ENCODE results near the gene RPS4Y1. TPM values are rescaled to one million over a fixed set of nuclear protein-coding genes. Genes with fewer than 3 reads are reported as not detected.

The RPS4Y1 gene
- total RNA-seq, 1 donor from 2014 or later = not detected

DNA sequence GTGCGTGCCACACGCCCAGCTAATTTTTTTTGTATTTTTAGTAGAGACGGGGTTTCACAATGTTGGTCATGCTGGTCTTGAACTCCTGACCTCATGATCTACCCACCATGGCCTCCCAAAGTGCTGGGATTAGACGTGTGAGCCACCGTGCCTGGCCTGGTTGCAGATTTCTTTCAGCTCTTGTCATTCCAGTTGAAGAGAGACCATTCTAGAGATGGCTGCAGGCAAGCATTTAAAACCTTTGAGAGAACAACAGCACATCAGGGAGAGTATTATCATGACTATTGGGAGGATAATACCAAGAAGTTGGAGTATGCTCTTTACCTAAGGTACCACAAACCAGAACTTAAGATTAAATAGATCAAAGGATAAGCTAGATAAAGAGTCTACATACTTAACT, 12.9 kb upstream of the RPS4Y1 start:
- no peaks in the 10 kb centered on the region for H3K27me3 ChIP-seq
- no peaks in the 10 kb centered on the region for H3K4me1 ChIP-seq
- no peaks in the 10 kb centered on the region for H3K9me3 ChIP-seq
- no peaks in the 10 kb centered on the region for H3K36me3 ChIP-seq
- DNase-seq (ENCODE audit: low spot score in 2 of 2) = no peak
- intact Hi-C loops (cut with DNase I) = no loop called here
- H3K4me3 ChIP-seq = no peak overlapping the region
- TF ChIP-seq, protein P1, sequence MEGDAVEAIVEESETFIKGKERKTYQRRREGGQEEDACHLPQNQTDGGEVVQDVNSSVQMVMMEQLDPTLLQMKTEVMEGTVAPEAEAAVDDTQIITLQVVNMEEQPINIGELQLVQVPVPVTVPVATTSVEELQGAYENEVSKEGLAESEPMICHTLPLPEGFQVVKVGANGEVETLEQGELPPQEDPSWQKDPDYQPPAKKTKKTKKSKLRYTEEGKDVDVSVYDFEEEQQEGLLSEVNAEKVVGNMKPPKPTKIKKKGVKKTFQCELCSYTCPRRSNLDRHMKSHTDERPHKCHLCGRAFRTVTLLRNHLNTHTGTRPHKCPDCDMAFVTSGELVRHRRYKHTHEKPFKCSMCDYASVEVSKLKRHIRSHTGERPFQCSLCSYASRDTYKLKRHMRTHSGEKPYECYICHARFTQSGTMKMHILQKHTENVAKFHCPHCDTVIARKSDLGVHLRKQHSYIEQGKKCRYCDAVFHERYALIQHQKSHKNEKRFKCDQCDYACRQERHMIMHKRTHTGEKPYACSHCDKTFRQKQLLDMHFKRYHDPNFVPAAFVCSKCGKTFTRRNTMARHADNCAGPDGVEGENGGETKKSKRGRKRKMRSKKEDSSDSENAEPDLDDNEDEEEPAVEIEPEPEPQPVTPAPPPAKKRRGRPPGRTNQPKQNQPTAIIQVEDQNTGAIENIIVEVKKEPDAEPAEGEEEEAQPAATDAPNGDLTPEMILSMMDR (IDR thresholded peaks at IDR 0.05) = no peak
- no peak overlapping the region for H3K27ac ChIP-seq

DNA sequence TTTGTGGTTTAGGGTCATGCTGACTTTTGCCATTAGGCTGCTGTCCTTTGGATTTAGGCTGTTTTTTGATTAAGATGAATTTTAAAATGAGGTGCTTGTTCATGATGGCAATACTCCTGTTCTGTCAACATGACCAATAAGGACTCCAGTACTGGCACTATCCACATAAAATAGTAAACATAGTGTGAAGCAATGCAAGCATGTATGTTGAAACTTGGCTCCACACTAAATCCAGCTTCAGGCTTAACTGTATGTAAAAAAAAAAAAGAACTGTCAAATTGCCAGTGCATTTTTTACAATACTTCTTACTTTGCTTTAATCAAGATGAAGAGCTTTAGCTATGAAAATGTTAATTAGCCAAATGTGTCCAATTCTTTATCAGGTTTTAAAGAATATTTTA, 6.2 kb upstream of the RPS4Y1 start:
- DNase-seq (ENCODE audit: low spot score in 2 of 2) = no peak
- H3K27me3 ChIP-seq = no peaks in the 10 kb centered on the region
- H3K36me3 ChIP-seq = no peaks in the 10 kb centered on the region
- H3K27ac ChIP-seq = no peak overlapping the region
- H3K9me3 ChIP-seq = no peaks in the 10 kb centered on the region
- intact Hi-C loops (cut with DNase I) = no loop called here
- no peaks in the 10 kb centered on the region for H3K4me1 ChIP-seq
- no peak overlapping the region for H3K4me3 ChIP-seq
- TF ChIP-seq, protein P1 (IDR thresholded peaks at IDR 0.05) = no peak

DNA sequence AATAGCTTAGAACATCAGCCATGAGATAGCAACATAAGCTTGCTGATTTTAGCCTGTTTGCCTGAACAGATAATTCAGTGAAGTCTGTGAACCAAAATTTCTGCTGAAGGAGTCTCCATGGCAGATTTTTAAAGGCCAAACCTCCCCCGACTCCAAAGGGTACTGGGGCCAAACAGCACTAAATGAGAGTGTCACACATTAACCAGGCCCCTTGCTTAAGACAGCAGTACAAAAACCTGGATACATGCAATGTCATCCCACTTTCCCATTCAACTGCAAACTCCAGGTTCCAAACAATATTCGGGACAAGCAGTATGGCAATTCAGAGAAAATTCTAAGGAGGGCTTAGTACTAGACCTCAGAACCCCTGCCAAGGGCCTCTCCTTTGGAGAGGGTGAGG, 4.3 kb upstream of the RPS4Y1 start:
- Histone ChIP-seq H3K27me3 (no peaks in the 10 kb centered on the region), H3K27ac (no peak overlapping the region), H3K4me1 (no peaks in the 10 kb centered on the region), H3K4me3 (no peak overlapping the region), H3K9me3 (no peaks in the 10 kb centered on the region), H3K36me3 (no peaks in the 10 kb centered on the region)
- no peak for DNase-seq (ENCODE audit: low spot score in 2 of 2)
- TF ChIP-seq, protein P1 (IDR thresholded peaks at IDR 0.05) = no peak
- intact Hi-C loops (cut with DNase I) = no loop called here

DNA sequence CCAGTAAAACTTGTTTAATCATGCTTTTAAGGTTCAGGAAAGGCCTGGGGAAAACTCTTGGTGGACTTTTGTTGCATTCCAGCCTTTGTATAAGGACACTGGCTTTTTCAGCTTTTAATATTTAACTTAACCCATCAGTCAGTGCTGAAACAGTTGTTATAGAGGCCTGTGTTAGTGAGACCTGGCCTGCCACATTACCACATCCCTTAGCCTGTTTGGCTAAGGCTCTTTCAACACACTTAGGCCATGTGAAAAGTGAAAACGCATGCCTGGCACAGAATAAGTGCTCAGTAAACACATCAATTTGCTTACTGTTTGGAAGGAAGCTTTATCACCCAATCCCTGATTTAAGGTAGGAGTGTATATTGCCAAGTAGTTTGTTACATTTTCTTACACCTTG, 3.5 kb upstream of the RPS4Y1 start:
- Histone ChIP-seq H3K9me3 (no peaks in the 10 kb centered on the region), H3K27me3 (no peaks in the 10 kb centered on the region), H3K36me3 (no peaks in the 10 kb centered on the region), H3K27ac (no peak overlapping the region), H3K4me1 (no peaks in the 10 kb centered on the region), H3K4me3 (no peak overlapping the region)
- DNase-seq (ENCODE audit: low spot score in 2 of 2) = no peak
- TF ChIP-seq, protein P1 (IDR thresholded peaks at IDR 0.05) = no peak
- intact Hi-C loops (cut with DNase I) = no loop called here

DNA sequence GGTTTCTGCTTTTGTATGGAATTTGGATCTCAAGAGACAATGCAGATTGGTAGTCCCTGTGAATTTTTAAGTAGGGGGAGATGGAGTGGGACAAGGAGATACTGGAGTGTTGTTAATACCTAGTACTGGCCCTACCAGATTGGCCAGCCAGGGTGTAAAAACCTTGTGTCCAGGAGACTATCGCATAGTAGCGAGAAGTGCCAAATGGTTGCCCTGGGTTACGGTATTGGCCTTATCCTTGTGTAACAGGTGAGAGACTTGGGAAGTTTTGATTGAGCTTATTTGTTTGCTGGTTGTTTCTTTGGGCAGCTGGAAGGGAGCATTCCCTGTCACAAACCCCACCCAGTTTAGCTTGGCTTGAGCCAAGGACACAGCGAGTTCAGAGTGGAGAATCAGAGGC, 5.4 kb downstream of the RPS4Y1 start:
- H3K4me1 ChIP-seq = no peaks in the 10 kb centered on the region
- no peaks in the 10 kb centered on the region for H3K36me3 ChIP-seq
- no peaks in the 10 kb centered on the region for H3K9me3 ChIP-seq
- intact Hi-C loops (cut with DNase I) = no loop called here
- TF ChIP-seq, protein P1 (IDR thresholded peaks at IDR 0.05) = no peak
- no peak overlapping the region for H3K27ac ChIP-seq
- no peak for DNase-seq (ENCODE audit: low spot score in 2 of 2)
- no peaks in the 10 kb centered on the region for H3K27me3 ChIP-seq
- no peak overlapping the region for H3K4me3 ChIP-seq

DNA sequence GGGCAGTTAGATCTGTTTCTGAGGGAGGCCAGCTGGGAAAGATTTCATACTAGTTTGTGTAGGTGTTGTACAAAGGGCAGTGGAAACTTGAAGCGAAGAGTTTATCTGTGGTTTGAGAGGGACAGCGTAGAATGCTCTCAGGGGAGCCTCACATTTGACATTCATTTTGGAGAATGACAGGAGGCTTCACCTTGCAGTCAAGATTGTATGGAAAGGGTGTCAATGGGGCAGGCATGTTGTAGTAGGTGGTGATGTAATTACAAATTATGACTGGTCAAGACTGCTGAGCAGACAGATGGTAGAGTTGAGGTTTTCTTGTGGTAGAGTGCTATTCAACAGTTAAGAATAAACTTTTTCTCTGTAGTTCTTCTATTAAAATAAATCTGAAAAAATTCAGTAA, 7.0 kb downstream of the RPS4Y1 start:
- no peaks in the 10 kb centered on the region for H3K27me3 ChIP-seq
- no peak overlapping the region for H3K27ac ChIP-seq
- TF ChIP-seq, protein P1 (IDR thresholded peaks at IDR 0.05) = no peak
- H3K4me3 ChIP-seq = no peak overlapping the region
- H3K9me3 ChIP-seq = no peaks in the 10 kb centered on the region
- H3K36me3 ChIP-seq = no peaks in the 10 kb centered on the region
- H3K4me1 ChIP-seq = no peaks in the 10 kb centered on the region
- DNase-seq (ENCODE audit: low spot score in 2 of 2) = no peak
- intact Hi-C loops (cut with DNase I) = no loop called here

All from ascending aorta (tissue), 2 donors.